ENCODE data around the gene WNT7B. TPM values are rescaled to one million over a fixed set of nuclear protein-coding genes. Genes with fewer than 3 reads are reported as not detected.
A peak's percentile ranks its signal among the peaks of the same experiment; 100 is the strongest.

The WNT7B gene
- total RNA-seq, 1 donor from 2014 or later = 5.4 TPM

- intact Hi-C loops (cut with DNase I) = no loop called here
- no peak overlapping the region for H3K27ac ChIP-seq
- ATAC-seq = peak; percentile 58
Observed at GRCh38 chr22:45887202-45888131, 89.5 kb downstream of the WNT7B start.

GRCh38 chr22:45886540-45886939, 90.4 kb downstream of the WNT7B start:
- Histone ChIP-seq H3K4me3 (no peak overlapping the region), H3K4me1 (no peaks in the 10 kb centered on the region), H3K36me3 (no peaks in the 10 kb centered on the region), H3K27ac (no peak overlapping the region), H3K9me3 (no peaks in the 10 kb centered on the region), H3K27me3 (peaks cover 33% of the 10 kb centered on the region)
- peak; percentile 34 for DNase-seq
- ATAC-seq = no peak
- TF ChIP-seq CTCF (IDR thresholded peaks at IDR 0.05) = no peak
- intact Hi-C loops (cut with DNase I) = no loop called here

More at GRCh38 chr22:45887202-45888131, 89.5 kb downstream of the WNT7B start:
- DNase-seq = peak; percentile 83
- peaks cover 38% of the 10 kb centered on the region for H3K27me3 ChIP-seq
- no peak for TF ChIP-seq CTCF (IDR thresholded peaks at IDR 0.05)
- H3K4me3 ChIP-seq = no peak overlapping the region
- H3K4me1 ChIP-seq = no peaks in the 10 kb centered on the region
- H3K9me3 ChIP-seq = no peaks in the 10 kb centered on the region
- H3K36me3 ChIP-seq = no peaks in the 10 kb centered on the region

- Histone ChIP-seq H3K27ac (no peak overlapping the region), H3K9me3 (no peaks in the 10 kb centered on the region), H3K4me3 (no peak overlapping the region), H3K36me3 (no peaks in the 10 kb centered on the region), H3K27me3 (peaks cover 39% of the 10 kb centered on the region), H3K4me1 (no peaks in the 10 kb centered on the region)
- intact Hi-C loops (cut with DNase I) = no loop called here
- TF ChIP-seq CTCF (IDR thresholded peaks at IDR 0.05) = no peak
- ATAC-seq (no peak), DNase-seq (peak; percentile 57)
Observed at GRCh38 chr22:45885941-45886395, 91.0 kb downstream of the WNT7B start.

- intact Hi-C loops (cut with DNase I) = no loop called here
- Histone ChIP-seq H3K36me3 (no peaks in the 10 kb centered on the region), H3K27ac (no peak overlapping the region), H3K4me3 (no peak overlapping the region), H3K9me3 (no peaks in the 10 kb centered on the region), H3K27me3 (peaks cover 45% of the 10 kb centered on the region), H3K4me1 (peaks cover 4% of the 10 kb centered on the region)
- TF ChIP-seq CTCF (IDR thresholded peaks at IDR 0.05) = no peak
- DNase-seq (peak; percentile 50), ATAC-seq (no peak)
Observed at GRCh38 chr22:45885171-45885840, 91.7 kb downstream of the WNT7B start.

- no peak overlapping the region for H3K27ac ChIP-seq
- H3K4me1 ChIP-seq = peaks cover 4% of the 10 kb centered on the region
- peaks cover 48% of the 10 kb centered on the region for H3K27me3 ChIP-seq
- no peaks in the 10 kb centered on the region for H3K36me3 ChIP-seq
- peak; percentile 61 for DNase-seq
- no peak for TF ChIP-seq CTCF (IDR thresholded peaks at IDR 0.05)
- no peaks in the 10 kb centered on the region for H3K9me3 ChIP-seq
- intact Hi-C loops (cut with DNase I) = no loop called here
- H3K4me3 ChIP-seq = no peak overlapping the region
- no peak for ATAC-seq
Observed at GRCh38 chr22:45884201-45885062, 92.5 kb downstream of the WNT7B start.
